Spinal cord (tissue), 10 donors: ENCODE measurements around the gene STMN1. TPM values are rescaled to one million over a fixed set of nuclear protein-coding genes. Genes with fewer than 3 reads are reported as not detected.
A peak's percentile ranks its signal among the peaks of the same experiment; 100 is the strongest.

Source experiments
- DNase-seq, 6 donors: peaks; one replicate each; pipeline versions ENCODE4 v3.0.0 to v3.0.0-alpha.2; 2013 to 2015; ENCODE audit warnings: low spot score in 6 of 6, low read depth in 4 of 6
- H3K27ac ChIP-seq: one replicate; pipeline ENCODE4 v1.5.1; 2013; ENCODE audit warnings: low read depth, low read length, control low read depth
- H3K27me3 ChIP-seq: one replicate; pipeline ENCODE4 v1.6.1; 2013; ENCODE audit warnings: low read length; ENCODE audit not compliant: control insufficient read depth, insufficient read depth
- H3K36me3 ChIP-seq: one replicate; pipeline ENCODE4 v1.6.1; 2013; ENCODE audit warnings: low read length; ENCODE audit not compliant: control insufficient read depth, insufficient read depth
- H3K4me1 ChIP-seq: one replicate; pipeline ENCODE4 v1.6.1; 2013; ENCODE audit warnings: low read length; ENCODE audit not compliant: control insufficient read depth, insufficient read depth
- H3K4me3 ChIP-seq: one replicate; pipeline ENCODE4 v1.5.1; 2013; ENCODE audit warnings: low read depth, low read length, control low read depth
- H3K9me3 ChIP-seq: one replicate; pipeline ENCODE4 v1.6.1; 2013; ENCODE audit warnings: low read length; ENCODE audit not compliant: control insufficient read depth, insufficient read depth
- WGBS: methylation state at CpG from one replicate; pipeline ENCODE4 v1.1.5; 2013; ENCODE audit warnings: missing lambda C conversion rate; ENCODE audit not compliant: insufficient coverage; 5-methylcytosine and 5-hydroxymethylcytosine counted together
- polyA plus RNA-seq, 2 donors: library from polyadenylated mRNA; unstranded; fragments of 120-200 nt; gene quantifications; one replicate each; pipeline ENCODE4 v1.2.1, GENCODE V29; 2013; ENCODE audit not compliant: insufficient read length in 2 of 2
- total RNA-seq, 2 donors: library from RNA; depleted of rRNA in 1 of 2; stranded (reverse); fragments of 120-200 nt in 1 of 2; fragments of >200 nt in 1 of 2; gene quantifications; one replicate each; pipeline versions ENCODE4 v1.2.3 to v1.2.4, GENCODE V29; 2013 to 2014
- donor health status: healthy.

STMN1 gene
- total and polyA plus RNA-seq, 4 donors = 258 to 1,551 (median 999) TPM

DNA sequence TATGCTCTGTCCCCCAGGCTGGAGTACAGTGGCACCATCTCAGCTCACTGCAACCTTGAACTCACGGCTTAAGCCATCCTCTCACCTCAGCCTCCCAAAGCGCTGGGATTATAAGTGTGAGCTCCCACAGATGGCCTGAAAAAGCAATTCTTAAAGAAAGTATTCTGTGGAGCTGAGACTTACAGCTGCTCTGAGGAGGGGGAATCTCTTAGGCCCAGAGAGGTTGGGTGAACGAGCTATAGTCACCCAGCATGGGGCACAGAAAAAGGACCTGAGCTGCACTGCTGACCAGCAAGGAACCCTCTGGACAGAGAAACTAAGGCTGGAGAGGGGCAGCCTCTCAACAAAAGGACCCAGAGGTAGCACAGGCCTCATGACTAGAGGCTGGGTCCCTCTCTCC is 32.0 kb downstream of the STMN1 start:
- peaks cover 22% of the 10 kb centered on the region for H3K36me3 ChIP-seq
- H3K4me3 ChIP-seq = peak overlapping the region; percentile 59
- no peak for DNase-seq
- H3K27me3 ChIP-seq = no peaks in the 10 kb centered on the region
- H3K9me3 ChIP-seq = no peaks in the 10 kb centered on the region
- 75% methylated on average over 1 of the region's 3 CpGs for WGBS
- H3K4me1 ChIP-seq = peaks cover 44% of the 10 kb centered on the region
- H3K27ac ChIP-seq = no peak overlapping the region

DNA sequence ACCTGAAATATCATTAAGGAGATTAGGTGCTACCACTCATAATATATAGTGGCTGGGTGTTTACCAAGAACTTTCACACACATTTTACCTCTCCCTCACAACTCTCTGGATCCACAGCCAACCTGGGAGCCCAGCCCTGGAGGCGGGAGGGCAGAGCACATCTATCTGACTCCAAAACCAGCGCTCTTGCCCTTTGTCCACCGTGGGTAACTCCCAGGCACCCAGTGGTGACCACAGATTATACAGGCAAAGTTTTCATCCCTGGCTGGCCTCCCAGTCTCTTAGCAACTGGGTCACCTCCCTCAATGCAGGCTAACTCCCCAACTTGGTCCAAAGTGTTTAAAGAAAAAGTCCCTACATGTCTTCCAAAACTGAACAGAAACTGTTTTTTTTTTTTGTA is 33.1 kb downstream of the STMN1 start:
- H3K4me1 ChIP-seq = peaks cover 49% of the 10 kb centered on the region
- peak in 1 of 6 donors; percentile 56 for DNase-seq
- WGBS = 46% methylated on average over 3 of the region's 3 CpGs

DNA sequence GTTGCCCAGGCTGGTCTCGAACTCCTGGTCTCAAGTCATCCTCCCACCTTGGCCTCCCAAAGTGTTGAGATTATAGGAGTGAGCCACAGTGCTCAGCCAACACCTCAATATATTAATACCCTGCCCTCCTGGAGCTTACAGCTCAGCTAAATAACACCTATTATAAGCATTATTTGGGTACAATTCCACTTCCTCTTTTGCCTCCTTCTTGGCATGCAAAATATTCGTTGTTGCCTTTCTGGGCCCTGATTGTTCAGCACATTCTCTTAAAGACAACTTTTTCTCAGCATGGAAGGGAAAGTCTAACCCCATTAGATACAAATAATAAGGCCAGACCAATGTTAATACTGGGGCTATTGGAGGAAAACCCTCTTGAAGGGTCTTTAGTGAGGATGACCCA is 33.5 kb downstream of the STMN1 start:
- no peak for DNase-seq
- peaks cover 53% of the 10 kb centered on the region for H3K4me1 ChIP-seq
- WGBS = no CpG with 5 or more reads among the region's 2 CpGs
- H3K4me3 ChIP-seq = no peak overlapping the region
- H3K9me3 ChIP-seq = no peaks in the 10 kb centered on the region
- H3K27me3 ChIP-seq = no peaks in the 10 kb centered on the region
- peaks cover 33% of the 10 kb centered on the region for H3K36me3 ChIP-seq
- no peak overlapping the region for H3K27ac ChIP-seq

More for the DNA sequence above, 33.1 kb downstream of the STMN1 start:
- no peak overlapping the region for H3K4me3 ChIP-seq
- no peak overlapping the region for H3K27ac ChIP-seq
- no peaks in the 10 kb centered on the region for H3K27me3 ChIP-seq
- H3K36me3 ChIP-seq = peaks cover 30% of the 10 kb centered on the region
- no peaks in the 10 kb centered on the region for H3K9me3 ChIP-seq

DNA sequence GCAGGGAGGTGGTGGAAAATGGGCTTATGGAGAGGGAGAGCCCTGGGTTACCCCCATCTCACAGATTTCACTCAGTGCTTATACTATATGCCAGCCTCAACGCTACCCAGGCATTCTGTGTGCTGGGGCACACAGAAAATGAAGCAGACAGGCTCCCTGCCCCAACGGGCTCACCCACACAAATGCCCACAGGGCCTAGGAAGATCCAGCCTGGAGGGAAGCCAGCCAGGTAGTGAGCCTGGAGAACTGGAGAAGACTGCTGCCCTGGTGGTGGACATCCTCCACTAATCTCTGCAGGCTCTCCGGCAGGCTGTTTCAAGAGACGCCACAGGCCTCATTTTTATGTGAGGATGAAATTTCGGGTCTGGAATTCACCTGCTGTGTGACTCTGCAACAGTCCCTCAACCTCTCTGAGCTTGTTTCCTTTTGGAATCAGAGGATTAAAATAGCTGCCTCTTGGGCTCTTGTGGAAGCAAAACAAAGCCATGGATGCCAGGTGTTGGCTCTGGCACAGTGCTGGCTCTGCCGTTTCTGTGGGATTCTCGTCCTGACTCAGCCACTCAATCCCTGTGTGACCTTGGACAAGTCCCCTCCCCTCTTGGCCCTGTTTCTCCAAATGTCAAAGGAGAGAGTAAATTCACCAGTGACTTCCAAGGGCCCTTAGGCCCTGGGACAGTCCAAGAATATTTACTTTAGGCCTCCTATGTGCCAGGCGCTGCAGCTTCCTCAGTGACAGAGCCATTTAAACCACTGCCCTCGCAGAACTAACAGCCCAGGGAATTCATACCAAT is 34.3 kb downstream of the STMN1 start:
- H3K4me1 ChIP-seq = peaks cover 54% of the 10 kb centered on the region
- H3K27me3 ChIP-seq = no peaks in the 10 kb centered on the region
- H3K9me3 ChIP-seq = no peaks in the 10 kb centered on the region
- H3K4me3 ChIP-seq = no peak overlapping the region
- DNase-seq = no peak
- H3K36me3 ChIP-seq = peaks cover 33% of the 10 kb centered on the region
- WGBS = 90% methylated on average over 8 of the region's 9 CpGs
- no peak overlapping the region for H3K27ac ChIP-seq

DNA sequence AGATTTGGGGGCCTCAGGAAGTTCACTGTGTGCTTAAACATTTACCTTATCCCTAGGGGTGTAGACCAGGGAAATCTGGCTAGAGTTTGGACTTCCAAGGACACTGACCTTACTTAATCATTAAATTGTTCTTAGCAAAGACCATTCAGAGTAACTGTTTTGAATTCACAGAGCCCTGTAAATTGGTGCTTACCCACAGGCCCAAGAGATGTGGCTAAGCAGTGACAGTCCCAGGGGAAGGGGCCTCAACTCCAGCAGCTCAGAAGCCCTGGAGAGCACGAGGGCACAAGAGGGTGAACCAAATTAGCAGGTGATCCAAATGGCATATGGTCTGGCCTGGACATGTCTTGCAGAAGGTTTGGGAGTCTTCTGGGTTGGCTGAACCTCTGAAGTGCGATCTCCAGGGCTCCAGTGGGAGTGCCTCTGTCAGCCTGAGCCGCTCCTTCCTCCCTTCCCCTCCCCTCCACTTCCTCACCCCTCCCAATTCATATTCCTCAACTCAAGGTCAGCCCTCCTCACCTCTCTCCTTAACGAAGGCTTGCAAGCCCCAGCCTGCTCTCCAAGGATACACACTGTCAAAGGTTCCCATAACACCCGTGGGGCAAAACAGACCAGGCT is 35.0 kb downstream of the STMN1 start:
- WGBS = 56% methylated on average over 2 of the region's 5 CpGs
- peaks cover 50% of the 10 kb centered on the region for H3K4me1 ChIP-seq

DNA sequence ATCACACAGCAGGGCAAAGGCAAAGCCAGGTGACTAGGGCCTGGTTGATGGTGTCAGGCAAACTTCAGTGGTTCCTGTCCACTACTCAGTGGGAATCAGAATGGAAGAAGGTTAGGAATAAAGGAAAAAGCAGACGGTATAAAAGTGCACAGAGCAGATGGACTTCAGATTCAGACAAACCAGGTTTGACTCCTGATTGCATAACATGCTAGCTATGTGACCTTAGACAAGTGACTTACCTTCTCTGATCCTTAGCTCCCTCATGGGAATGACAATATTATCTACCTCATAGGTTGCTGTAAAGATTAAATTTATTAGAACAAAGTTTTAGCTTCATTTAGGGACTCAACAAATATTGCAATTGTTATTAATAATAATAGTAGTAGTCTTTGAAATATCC is 35.6 kb downstream of the STMN1 start:
- no peak for DNase-seq
- H3K36me3 ChIP-seq = peaks cover 33% of the 10 kb centered on the region
- no peaks in the 10 kb centered on the region for H3K9me3 ChIP-seq
- H3K27ac ChIP-seq = no peak overlapping the region
- no peaks in the 10 kb centered on the region for H3K27me3 ChIP-seq
- H3K4me3 ChIP-seq = no peak overlapping the region
- 100% methylated on average over 1 of the region's 1 CpG for WGBS
- H3K4me1 ChIP-seq = peaks cover 44% of the 10 kb centered on the region

More for the DNA sequence above, 35.0 kb downstream of the STMN1 start:
- H3K27me3 ChIP-seq = no peaks in the 10 kb centered on the region
- DNase-seq = no peak
- H3K27ac ChIP-seq = no peak overlapping the region
- no peak overlapping the region for H3K4me3 ChIP-seq
- peaks cover 33% of the 10 kb centered on the region for H3K36me3 ChIP-seq
- H3K9me3 ChIP-seq = no peaks in the 10 kb centered on the region

DNA sequence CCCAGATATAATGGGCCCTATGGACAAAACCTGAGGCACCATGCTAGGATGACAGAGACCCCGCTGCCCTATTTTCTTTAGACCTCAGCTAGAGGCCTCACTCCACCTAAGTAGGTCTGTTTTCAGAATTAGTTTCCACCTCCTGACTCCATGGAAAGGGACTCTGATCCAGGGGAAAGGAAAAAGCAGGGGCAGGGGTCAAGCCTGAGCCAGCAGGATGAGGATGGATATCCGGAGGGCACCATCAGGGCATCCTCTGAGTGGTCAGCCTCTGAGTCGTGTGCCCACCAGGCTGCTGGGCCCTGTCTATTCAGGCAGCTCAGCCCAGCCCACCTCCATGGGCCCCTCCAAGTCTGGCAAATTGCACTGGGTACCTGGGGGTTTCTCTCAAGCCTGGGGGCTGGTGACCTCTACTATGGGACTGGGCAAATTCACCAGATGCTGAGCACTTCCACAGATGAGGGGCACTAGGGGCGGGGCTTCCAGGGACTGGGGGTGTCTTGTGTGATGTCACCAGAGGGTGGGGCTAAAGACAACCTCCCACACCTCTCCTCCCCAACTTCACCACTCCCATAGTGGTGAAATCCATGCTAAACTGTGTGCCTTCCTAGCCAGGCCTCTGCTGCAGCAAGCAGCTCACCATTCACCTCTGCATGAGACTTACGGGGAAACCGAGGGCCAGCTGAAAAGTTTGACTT is 36.2 kb downstream of the STMN1 start:
- DNase-seq = no peak
- Histone ChIP-seq H3K4me3 (no peak overlapping the region), H3K27ac (no peak overlapping the region), H3K4me1 (peaks cover 42% of the 10 kb centered on the region), H3K27me3 (no peaks in the 10 kb centered on the region), H3K36me3 (peaks cover 35% of the 10 kb centered on the region), H3K9me3 (no peaks in the 10 kb centered on the region)
- 100% methylated on average over 3 of the region's 6 CpGs for WGBS

DNA sequence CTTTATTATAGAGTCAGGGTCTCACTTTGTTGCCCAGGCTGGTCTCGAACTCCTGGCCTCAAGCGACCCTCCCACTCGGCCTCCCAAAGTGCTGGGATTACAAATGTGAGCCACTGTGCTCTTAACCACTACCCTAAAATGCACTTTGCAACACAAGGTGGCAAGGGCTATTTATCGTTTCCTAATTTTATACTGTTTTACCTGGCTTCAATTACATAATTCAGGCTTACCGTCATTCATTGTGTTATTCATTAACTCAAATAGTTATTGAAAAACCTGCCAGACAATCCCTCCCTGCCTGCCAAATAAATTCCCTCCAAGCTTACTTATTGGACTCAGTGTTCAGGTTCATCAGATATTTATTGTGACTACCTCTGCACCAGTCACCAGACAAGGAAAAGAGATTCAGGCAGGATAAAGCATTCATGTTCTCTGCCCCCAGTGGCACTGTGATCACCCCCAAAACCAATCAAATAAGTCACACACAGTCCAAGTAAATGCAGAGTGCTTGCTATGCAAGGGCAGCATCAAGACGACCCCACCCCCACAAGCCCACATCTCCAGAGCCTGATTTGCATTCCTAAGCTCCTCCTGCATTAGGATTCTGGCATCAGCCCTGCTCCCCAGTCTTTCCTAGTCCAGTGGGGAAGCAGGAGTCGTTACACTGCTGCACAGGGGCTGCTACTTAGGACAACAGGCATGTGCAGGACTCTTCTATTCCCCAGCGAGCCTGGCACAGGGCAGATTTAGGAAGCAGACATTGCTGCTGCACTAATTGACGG is 38.8 kb downstream of the STMN1 start:
- peaks cover 52% of the 10 kb centered on the region for H3K36me3 ChIP-seq
- no peak overlapping the region for H3K27ac ChIP-seq
- WGBS = 59% methylated on average over 9 of the region's 9 CpGs
- peak in 2 of 6 donors; percentile 18 to 35 for DNase-seq
- H3K4me1 ChIP-seq = peaks cover 22% of the 10 kb centered on the region
- H3K9me3 ChIP-seq = no peaks in the 10 kb centered on the region
- no peak overlapping the region for H3K4me3 ChIP-seq
- H3K27me3 ChIP-seq = no peaks in the 10 kb centered on the region

DNA sequence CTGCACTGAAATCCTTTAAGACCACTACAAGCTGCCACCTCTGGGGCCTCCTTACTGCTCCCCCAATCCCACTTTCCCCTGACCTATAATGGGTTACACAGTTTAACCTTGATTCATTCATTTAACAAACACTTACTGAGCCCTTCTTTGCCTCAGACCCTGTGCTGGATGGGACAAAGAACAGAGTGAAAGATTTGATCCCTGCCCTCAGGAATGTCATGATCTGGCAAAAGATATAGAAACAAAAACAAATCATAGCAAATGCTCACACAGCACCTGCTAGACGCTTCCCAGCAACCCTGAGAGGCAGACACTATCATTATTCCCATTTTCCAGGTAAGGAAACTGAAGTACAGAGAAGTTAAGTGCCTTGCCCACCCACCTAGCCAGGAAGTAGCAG is 39.9 kb downstream of the STMN1 start:
- H3K27me3 ChIP-seq = no peaks in the 10 kb centered on the region
- H3K36me3 ChIP-seq = peaks cover 51% of the 10 kb centered on the region
- H3K4me1 ChIP-seq = peaks cover 16% of the 10 kb centered on the region
- H3K27ac ChIP-seq = no peak overlapping the region
- no peaks in the 10 kb centered on the region for H3K9me3 ChIP-seq
- no CpG with 5 or more reads among the region's 1 CpG for WGBS
- no peak overlapping the region for H3K4me3 ChIP-seq
- no peak for DNase-seq
